ENCODE measurements around the gene ZNF689. TPM values are rescaled to one million over a fixed set of nuclear protein-coding genes. Genes with fewer than 3 reads are reported as not detected.

Gene ZNF689
- total and polyA plus RNA-seq, 2 of the 13 experiments (the other 11 are each of a cell fraction or from before 2014, with no cell fraction given): 9.7 to 19.5 TPM

- peak; percentile 90 for TF ChIP-seq ZSCAN31 (CRISPR knock-in tag; IDR thresholded peaks at IDR 0.05; ENCODE audit: low read depth)
- no peak for TF ChIP-seq ZNF264 (CRISPR knock-in tag; IDR thresholded peaks at IDR 0.05)
- no peak for TF ChIP-seq MBD4 (IDR thresholded peaks at IDR 0.05; ENCODE audit: borderline replicate concordance, low read length)
- TF ChIP-seq NONO (IDR thresholded peaks at IDR 0.05): no peak
- TF ChIP-seq NONO (CRISPR knock-in tag; conservative IDR thresholded peaks at IDR 0.05): peak; percentile 81
- no peak for TF ChIP-seq GFI1 (CRISPR knock-in tag; IDR thresholded peaks at IDR 0.05; ENCODE audit: borderline replicate concordance)
- TF ChIP-seq ZNF597 (CRISPR knock-in tag; IDR thresholded peaks at IDR 0.05): no peak
- no peak for TF ChIP-seq LRRFIP1 (CRISPR knock-in tag; conservative IDR thresholded peaks at IDR 0.05)
- 0 out of 2 replicates have a peak, but pooled peaks have one; percentile 61 for TF ChIP-seq SNAPC2 (CRISPR knock-in tag; IDR thresholded peaks at IDR 0.05)
- no peak for TF ChIP-seq FUBP1 (CRISPR knock-in tag; IDR thresholded peaks at IDR 0.05; ENCODE audit: borderline replicate concordance)
- no peak for TF ChIP-seq KDM4B (CRISPR knock-in tag; IDR thresholded peaks at IDR 0.05)
- 0 out of 2 replicates have a peak, but pooled peaks have one; percentile 8 for TF ChIP-seq ZNF326 (CRISPR knock-in tag; IDR thresholded peaks at IDR 0.05; ENCODE audit: borderline replicate concordance)
- TF ChIP-seq ZNF562 (CRISPR knock-in tag; IDR thresholded peaks at IDR 0.05; ENCODE audit: borderline replicate concordance): no peak
- peak; percentile 68 for TF ChIP-seq TFDP1 (CRISPR knock-in tag; IDR thresholded peaks at IDR 0.05; ENCODE audit: borderline replicate concordance)
- peak; percentile 58 for TF ChIP-seq ZFX (CRISPR knock-in tag; IDR thresholded peaks at IDR 0.05; ENCODE audit: low read depth)
- peak; percentile 36; the same call in 1 of the 2 replicates for TF ChIP-seq ZBTB44 (CRISPR knock-in tag; IDR thresholded peaks at IDR 0.05)
Observed at GRCh38 chr16:30657866-30658730, 47.9 kb upstream of the ZNF689 start, which contains the start of gene FBRS (continued).

All from HepG2 (cell line).